GM18499 (cell line): ENCODE measurements around the gene ANKRD65.
"Not testable (repeated sequence)": the region's sequence is repeated elsewhere in the genome, so short reads cannot be mapped to it uniquely, and the experiment has no call there.

Experiments used
- ATAC-seq: cut with Tn5 transposase; IDR thresholded peaks from one replicate; pipeline ENCODE4 v1.9.1; 2021; ENCODE audit warnings: moderate number of reproducible peaks; ENCODE audit not compliant: insufficient read depth, unreplicated experiment

The ANKRD65 gene

DNA sequence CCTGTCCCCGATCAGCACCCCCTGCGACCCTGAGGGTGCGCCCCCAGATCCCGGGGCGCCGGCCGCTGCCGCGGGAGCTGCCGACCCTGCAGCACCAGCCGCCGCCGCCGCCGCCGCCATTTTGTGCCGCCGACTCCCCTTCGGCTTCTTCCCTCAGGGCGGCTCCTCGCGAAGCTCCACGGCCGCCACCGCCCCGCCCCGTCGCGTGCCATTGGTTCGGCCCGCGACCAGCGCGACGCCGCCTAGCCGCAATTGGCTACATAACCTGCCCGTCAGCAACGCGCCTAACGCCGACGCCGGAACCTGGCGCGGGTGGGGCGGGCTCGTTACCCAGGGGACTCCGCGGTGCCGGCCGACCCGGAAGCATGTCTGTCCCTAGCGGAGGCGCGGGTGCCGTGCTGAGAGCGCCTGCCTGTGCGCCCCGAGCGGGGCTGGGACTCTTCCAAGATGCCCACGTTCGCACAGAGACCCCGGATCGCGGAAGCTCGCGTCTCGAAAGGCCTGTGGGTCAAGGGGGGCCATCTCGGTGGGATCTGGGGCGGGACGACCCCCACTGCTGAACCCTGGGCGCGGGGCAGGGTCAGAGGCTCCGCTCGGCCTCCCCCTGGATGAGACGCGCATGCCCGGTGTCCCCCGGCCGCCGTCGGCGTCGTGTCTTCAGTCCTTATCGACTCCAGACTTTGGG lies 21.7 kb downstream of the ANKRD65 start, which contains the start of gene CCNL2:
CCNL2 (minus strand) TSS at position 149 of the 685 bp plus-strand sequence; CDS start at position 120, 29 bp downstream.
- peak; percentile 65 for ATAC-seq

GRCh38 chr1:1398677-1399186 lies 22.3 kb downstream of the ANKRD65 start:
- no peak for ATAC-seq

- ATAC-seq: no peak
Observed at GRCh38 chr1:1397839-1398523, 23.1 kb downstream of the ANKRD65 start.

GRCh38 chr1:1395166-1395565 lies 25.9 kb downstream of the ANKRD65 start:
- ATAC-seq: no peak

GRCh38 chr1:1394116-1394515 lies 27.0 kb downstream of the ANKRD65 start:
- ATAC-seq: no peak

DNA sequence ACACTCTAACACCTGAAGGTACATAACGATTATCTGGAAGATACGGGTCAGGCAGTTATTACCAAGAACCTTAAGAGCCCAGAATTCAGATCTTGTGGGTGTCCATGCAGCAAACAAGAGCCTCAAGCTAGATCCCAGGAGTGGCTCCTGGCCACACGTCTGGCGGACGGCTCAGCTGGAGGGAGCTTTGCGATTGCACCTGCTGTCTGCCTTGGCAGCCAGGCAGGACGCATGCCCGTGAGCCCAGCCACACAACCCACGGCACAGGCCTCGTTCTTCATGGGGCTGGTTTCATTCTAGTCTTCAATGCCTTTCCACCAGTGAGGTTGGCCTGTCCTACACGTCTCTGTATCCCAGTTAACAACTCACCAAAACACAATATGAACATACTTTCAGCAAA lies 27.6 kb downstream of the ANKRD65 start:
- ATAC-seq: no peak

DNA sequence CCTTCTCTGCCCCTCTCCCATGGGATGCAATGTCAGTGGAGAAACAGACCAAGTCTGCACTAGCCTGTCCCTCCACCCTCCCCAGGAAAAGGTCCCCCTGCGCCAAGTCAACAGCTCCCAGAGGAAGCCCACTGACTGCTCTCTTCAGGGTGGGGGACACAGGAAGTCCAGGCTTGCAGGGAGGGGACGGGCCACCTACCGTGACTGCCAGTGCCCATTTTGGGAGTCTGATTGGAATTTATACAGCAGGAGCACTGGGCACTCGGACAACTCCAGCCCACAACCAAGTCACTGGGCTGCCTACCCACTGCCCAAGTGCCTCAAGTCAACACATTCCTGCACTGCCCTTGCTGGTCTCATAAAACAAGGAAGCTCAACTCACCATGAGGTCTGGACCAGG lies 28.1 kb downstream of the ANKRD65 start:
- no peak for ATAC-seq

GRCh38 chr1:1391225-1391624 lies 29.9 kb downstream of the ANKRD65 start:
- ATAC-seq: no peak

DNA sequence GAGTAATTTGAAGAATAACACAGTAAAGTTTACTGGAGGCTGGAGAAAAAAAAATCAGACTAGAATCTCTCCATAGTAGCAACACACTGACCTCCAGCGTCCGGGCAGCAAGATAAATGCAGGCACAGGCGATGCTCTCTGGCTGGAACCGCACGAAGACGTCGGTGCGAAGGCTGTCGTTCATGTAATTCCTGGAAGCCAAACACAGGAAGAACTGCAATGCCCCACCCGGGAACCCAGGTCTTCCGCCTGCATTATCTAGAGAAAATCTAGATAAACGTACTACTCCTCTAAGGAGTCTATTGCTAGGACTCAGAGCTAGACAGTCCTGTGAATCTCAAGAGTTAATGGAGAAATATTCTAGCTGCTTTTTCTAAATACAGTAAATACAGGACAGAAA lies 30.4 kb downstream of the ANKRD65 start:
- ATAC-seq: no peak

DNA sequence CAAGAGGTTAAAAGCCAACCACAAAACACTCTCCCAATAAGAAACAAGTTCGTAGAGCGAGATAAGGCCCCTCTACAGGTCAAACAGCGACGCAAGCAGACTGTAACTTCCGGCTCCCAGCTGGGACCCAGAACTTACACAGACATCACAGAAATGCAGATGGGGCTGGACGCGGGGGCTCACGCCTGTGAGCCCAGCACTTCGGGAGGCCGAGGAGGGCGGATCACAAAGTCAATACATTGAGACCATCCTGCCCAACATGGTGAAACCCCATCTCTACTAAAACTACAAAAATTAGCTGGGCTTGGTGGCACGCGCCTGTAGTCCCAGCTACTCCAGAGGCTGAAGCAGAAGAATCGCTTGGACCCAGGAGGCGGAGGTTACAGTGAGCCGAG lies 33.0 kb downstream of the ANKRD65 start:
- ATAC-seq: no peak

- ATAC-seq: no peak
Observed at GRCh38 chr1:1387098-1388077, 33.7 kb downstream of the ANKRD65 start.

DNA sequence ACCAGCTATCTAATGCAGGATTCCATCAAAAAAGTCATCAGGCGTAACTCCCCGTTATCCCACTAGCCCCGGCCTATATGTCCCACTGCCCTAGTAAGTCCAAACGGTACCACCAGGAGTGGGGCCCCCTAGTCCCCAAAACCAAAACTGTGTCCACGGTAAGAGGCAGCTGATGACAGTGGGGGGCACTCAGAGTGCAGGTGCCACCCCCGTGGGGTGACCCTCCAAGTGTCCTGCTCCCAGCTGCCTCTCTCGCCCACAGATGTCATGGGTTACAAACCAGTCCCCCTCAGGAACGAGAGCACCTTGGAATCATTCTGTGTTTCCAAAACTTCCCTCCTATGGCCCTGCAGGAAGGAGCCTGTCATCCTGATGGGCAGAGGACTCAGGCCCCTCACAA lies 35.1 kb downstream of the ANKRD65 start:
- ATAC-seq: no peak

GRCh38 chr1:1385339-1385738 lies 35.7 kb downstream of the ANKRD65 start:
- ATAC-seq: not testable (repeated sequence)

DNA sequence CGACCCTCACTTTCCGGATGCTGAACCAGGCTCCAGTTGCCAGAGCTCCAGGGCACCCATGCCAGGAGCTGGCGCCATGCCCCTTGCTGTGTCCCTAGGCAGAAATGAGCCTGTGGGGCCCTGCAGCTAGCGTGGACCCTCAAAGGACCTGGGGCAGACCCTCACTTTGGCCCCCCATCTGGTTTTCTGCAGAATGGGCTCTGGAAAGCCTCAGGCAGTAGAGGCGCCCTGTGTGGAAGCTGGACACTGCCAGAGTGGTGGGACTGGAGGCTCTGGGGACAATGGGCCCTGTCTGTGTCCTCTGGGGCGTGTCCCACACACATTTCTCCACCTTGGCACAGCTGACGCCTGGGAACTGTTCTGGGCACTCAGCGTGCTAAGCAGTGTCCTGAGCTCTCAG lies 39.8 kb downstream of the ANKRD65 start:
- no peak for ATAC-seq

GRCh38 chr1:1380860-1381259 lies 40.2 kb downstream of the ANKRD65 start:
- ATAC-seq: no peak

- no peak for ATAC-seq
Observed at GRCh38 chr1:1377540-1378205, 43.4 kb downstream of the ANKRD65 start.

DNA sequence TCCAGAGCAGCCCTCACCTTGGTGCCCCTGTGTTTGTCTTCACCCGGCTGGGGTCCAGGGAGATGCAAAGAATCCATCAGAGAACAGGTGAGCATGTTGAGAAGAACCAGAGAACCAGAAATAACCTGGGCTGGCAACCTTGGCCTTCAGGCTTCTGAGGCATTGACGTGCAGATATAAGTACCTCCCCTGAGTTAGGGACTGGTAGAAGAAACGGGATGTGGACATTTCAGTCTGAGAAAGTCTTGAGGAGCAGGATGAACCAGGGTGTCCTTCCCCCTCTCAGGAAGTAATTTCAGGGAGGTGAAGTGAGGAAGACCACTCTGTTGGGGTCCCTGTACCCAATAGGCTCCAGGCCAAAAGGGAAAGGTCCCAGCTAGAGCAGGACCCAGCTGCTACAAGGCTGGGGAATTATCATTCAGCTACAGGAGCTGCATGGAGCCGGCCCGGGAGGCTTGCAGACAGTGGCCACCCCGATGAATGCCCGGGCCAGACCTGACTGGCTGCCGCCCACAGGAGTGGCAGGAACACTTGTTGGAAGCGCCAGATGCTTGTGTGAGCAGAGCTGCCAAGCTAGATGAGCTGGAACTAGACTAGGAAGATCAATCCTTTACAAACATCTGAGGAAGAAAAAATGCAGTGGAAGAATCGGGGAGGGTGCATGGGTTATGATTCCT lies 44.4 kb downstream of the ANKRD65 start:
- no peak for ATAC-seq

GRCh38 chr1:1374929-1375662 lies 46.0 kb downstream of the ANKRD65 start, which contains the start of gene AURKAIP1:
AURKAIP1 (minus strand) TSS chr1:1375207; CDS start chr1:1374756, 451 bp downstream.
- ATAC-seq: peak; percentile 76

DNA sequence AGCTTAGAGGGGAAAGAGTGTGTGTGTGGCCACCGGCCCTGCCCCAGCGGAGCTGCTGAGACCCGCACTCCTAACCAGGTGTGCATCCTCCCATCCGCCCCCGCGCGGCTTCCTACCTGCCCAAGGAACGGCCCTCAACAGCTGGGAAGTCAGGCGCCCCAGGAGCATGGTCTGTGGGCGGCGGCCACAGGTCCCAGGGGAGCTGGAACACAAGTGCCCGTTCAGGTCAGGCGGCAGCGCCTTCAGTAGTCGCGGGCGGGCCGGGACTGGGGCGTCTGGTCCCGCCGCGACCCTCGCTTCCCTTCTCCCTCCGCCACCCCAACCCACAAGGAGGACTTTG lies 46.5 kb downstream of the ANKRD65 start:
- no peak for ATAC-seq
